Stromal cell of bone marrow (primary cell): Measurements from ENCODE around the gene FGFRL1.
"Not testable (repeated sequence)": the region's sequence is repeated elsewhere in the genome, so short reads cannot be mapped to it uniquely, and the experiment has no call there.

Experiments used
- DNase-seq: peaks from one replicate; pipeline ENCODE4 v3.0.0-alpha.2; 2012; ENCODE audit warnings: low read depth

Gene FGFRL1

GRCh38 chr4:973431-974397 lies 37.7 kb upstream of the FGFRL1 start, which contains the start of gene DGKQ:
DGKQ (minus strand) TSS chr4:973569; CDS start chr4:973482, 87 bp downstream.
- DNase-seq, result peak; percentile 61

DNA sequence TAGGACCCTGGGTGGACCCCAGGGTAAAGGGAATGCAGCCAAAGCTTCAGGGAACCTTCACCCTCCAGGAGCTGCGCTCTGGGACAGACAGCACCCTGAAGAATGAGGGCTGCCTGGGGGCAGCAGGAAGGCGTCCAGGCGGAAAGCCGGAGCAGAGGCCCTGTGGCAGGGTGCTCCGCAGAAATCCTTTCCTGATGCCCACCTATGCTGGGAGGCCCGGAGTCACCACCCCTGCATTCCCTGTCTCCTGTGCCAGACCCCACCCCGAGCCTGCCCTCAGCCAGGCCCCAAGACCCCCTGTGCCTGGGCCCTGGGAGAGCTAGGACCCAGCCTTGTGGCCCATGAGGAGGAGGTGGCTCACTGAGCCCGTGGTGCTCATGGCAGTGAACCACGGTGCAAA lies 36.8 kb upstream of the FGFRL1 start:
- DNase-seq, result no peak

- not testable (repeated sequence) for DNase-seq
Measured at GRCh38 chr4:976016-976415, 35.4 kb upstream of the FGFRL1 start.

- no peak for DNase-seq
Measured at GRCh38 chr4:978957-979701, 32.3 kb upstream of the FGFRL1 start.

- no peak for DNase-seq
Measured at GRCh38 chr4:982291-982690, 29.1 kb upstream of the FGFRL1 start.

- no peak for DNase-seq
Measured at GRCh38 chr4:982814-983213, 28.6 kb upstream of the FGFRL1 start.

DNA sequence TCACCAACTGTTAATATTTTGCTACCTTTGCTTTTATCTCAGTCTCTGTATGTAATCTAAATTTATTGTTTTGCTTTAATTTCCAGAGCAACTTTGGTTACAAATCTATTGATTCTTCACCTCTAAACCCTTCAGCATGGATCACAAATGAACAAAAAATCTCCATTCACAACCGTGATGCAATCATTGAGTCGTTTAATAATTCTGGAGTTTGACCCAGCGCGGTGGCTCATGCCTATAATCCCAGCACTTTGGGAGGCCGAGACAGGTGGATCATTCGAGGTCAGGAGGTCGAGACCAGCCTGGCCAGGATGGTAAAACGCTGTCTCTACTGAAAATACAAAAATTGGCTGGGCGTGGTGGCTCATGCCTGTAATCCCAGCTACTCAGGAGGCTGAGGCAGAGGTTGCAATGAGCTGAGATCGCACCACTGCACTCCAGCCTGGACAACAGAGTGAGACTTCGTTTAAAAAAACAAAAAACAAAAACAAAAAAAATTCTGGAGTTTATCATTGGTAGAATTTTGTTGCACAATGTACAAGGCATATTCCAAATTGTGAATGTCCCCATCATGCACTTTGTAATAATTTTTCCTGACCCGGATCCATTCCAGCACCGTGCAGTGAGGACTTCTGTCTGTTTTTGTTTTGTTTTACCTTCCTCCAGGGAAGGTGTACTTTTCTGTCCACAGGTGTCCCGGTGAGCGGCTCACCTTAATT lies 26.9 kb upstream of the FGFRL1 start:
- no peak for DNase-seq

GRCh38 chr4:985123-985830 lies 26.1 kb upstream of the FGFRL1 start:
- no peak for DNase-seq

DNA sequence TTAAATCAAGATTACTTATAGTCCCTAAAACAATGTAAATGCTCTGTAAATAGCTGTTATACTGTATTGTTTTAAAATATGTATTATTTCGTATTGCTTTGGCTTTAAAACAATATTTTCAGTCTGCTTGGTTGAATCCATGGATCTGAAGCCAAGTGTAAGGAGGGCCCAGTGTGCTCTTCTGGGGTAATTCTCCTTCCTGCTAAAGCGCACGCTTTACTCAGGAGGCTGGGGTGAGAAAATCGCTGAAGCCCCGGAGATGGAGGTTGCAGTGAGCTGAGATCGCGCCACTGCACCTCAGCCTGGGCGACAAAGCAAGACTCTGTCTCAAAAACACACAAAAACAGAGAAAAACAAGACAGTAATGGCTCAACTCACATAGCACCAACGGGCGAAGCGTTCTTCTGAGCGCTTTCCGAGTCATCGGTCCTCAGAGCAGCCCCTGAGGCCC lies 25.0 kb upstream of the FGFRL1 start:
- no peak for DNase-seq

- DNase-seq, result no peak
Measured at GRCh38 chr4:986879-987623, 24.4 kb upstream of the FGFRL1 start, which contains the start of gene IDUA. IDUA (plus strand) TSS chr4:987044; CDS start chr4:987085, 41 bp downstream.

GRCh38 chr4:987624-988513 lies 23.6 kb upstream of the FGFRL1 start:
- no peak for DNase-seq

- no peak for DNase-seq
Measured at GRCh38 chr4:988726-989721, 22.4 kb upstream of the FGFRL1 start.

DNA sequence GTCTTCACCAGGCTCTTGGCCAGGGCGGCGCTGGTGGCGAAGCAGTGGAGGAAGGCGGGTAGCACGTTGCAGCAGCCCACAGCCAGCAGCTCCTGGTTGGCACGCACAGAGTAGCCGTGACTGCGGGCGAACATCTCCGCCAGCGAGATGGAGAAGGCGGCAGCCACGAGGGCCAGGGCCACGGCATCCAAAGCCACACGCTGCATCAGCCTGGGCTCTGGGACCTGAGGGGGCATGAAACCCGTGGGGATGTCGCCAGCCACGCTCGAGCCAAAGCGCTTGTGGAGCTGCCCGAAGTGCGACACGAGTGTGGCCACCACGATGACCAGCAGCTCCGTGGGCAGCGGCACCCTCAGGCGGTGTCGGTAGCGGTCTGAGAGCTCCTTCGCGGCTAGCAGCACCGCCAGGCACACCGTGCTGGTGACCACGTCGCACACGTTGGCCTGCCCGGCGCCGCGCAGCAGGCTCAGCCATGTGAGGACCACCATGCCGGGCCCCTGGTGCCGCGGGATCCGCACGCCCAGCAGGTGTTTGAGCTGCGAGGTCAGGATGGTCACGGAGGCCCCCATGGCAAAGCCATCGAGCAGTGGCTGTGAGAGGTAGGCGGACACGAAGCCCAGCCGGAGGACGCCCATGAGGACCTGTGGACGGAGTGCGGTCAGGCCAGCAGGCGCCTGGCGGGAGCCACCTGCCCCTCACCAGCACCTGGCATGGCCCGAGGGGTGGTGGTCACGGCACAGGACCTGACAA lies 21.5 kb upstream of the FGFRL1 start:
- no peak for DNase-seq

DNA sequence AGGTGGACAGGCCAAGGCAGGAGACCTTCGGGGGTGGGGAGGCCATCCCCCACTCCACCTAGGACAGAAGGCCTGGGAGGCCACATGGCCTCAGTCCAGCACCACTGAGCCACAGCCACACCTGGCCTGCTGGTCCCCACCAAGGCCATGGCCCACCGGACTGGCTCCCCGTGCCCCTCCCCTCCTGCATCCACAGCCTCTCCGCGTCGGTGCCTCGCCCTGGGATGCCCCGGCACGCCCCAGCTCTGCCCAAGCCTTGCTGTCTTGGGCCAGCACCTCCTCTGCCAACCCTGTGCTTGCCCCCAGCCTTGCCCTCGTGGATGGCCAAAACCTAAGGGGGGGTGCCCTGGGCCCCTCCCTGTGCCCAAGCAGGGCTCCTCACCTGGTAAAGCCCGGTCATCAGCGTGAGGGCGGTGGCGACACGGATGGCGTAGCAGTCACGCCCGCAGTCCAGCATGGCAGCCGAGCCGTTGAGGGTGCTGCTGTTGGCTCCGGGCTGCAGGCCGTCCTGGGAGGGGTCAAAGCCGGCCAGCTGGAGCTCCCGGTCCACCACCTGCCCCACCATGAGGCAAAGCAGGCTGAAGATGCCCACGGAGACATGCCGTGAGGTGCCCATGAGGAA lies 20.6 kb upstream of the FGFRL1 start:
- no peak for DNase-seq

DNA sequence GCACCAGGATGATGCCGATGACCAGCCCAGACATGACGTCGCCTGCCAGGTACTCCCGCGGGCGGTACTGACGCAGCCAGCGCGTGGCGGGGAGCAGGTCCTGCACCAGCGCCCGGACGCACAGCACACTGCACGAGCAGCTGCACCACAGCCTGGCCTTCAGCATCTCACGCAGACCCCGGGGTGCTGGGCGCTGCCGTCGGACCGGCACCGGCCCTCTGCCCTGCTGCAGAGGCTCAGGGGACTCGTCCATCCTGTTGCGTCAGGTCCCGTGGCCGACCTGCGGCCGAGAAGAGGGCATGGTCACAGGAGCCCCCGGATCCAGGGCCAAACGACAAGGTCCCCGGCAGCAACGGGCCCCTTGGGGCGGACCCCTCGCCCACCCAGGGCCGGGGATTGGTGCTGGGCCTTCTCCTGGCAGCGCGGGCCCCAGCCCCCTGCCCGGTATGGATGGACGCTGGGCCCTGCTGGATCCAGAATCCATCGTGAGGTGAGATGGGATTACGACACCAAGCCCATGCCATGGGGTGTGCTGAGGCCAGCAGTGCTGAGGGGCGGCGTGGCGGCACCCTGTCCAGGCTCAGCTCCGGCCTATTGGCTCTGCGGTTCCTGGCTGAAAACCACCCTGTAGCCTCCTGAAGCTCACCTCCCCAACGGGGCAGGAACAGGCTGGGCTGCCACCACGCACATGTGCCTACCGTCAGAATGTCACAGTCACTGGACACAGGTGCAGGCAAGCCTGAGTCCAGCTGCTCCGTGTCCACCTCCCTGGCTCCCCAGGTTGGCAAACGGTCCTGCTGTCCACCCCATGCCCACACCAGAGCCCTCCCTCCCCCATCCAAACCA lies 19.8 kb upstream of the FGFRL1 start:
- no peak for DNase-seq
